Activated CD8-positive, alpha-beta T cell treated with anti-CD3 and anti-CD28 coated beads for 36 hours (primary cell): ENCODE measurements around the gene FOXI2. TPM values are rescaled to one million over a fixed set of nuclear protein-coding genes. Genes with fewer than 3 reads are reported as not detected.

Experiments
- ATAC-seq: fragments of 200-7000 bp; cut with Tn5 transposase; one replicate; pipeline ENCODE4 v1.10.0; 2021; ENCODE audit warnings: mild to moderate bottlenecking, moderate library complexity
- CTCF ChIA-PET: fragments of 350-600 bp; sonication (Branson Sonifier 250); formaldehyde crosslinking; loops from one replicate; lab custom pipeline; 2021; ENCODE audit warnings: antibody characterized with exemption; lab: Charles Lee
- POLR2A ChIA-PET: fragments of 350-600 bp; sonication (Branson Sonifier 250); formaldehyde crosslinking; loops from one replicate; lab custom pipeline; 2021; ENCODE audit warnings: antibody characterized with exemption; lab: Charles Lee
- DNase-seq: peaks from one replicate; pipeline ENCODE4 v3.0.0-alpha.2; 2020
- H3K27ac Mint-ChIP-seq: one replicate; pipeline ENCODE4 v1.8.0; 2021; ENCODE audit warnings: mild to moderate bottlenecking, mixed read lengths
- H3K27me3 Mint-ChIP-seq: one replicate; pipeline ENCODE4 v1.8.0; 2021; ENCODE audit warnings: mixed read lengths
- H3K36me3 Mint-ChIP-seq: one replicate; pipeline ENCODE4 v1.8.0; 2021; ENCODE audit warnings: low read depth, mixed read lengths
- H3K4me1 Mint-ChIP-seq: one replicate; pipeline ENCODE4 v1.8.0; 2021; ENCODE audit warnings: low read depth, mixed read lengths
- H3K4me3 Mint-ChIP-seq: one replicate; pipeline ENCODE4 v1.8.0; 2021; ENCODE audit warnings: mild to moderate bottlenecking, moderate library complexity, mixed read lengths
- H3K9me3 Mint-ChIP-seq: one replicate; pipeline ENCODE4 v1.8.0; 2021; ENCODE audit warnings: mixed read lengths
- CTCF ChIP-seq: fragments of 200-600 bp; IDR thresholded peaks from one replicate; pipeline ENCODE4 v1.8.0; 2022; ENCODE audit warnings: antibody characterized with exemption, mild to moderate bottlenecking
- intact Hi-C: fragments of 100-400 bp; cut with micrococcal nuclease; formaldehyde crosslinking; loops from one replicate; pipeline ENCODE4 v1.10.0; 2022
- total RNA-seq, 2 experiments: library from RNA; stranded (reverse); gene quantifications; one replicate each; pipeline ENCODE4 v1.2.3, GENCODE V29; 2021

Gene FOXI2
- total RNA-seq, 2 experiments from 2014 or later: not detected

DNA sequence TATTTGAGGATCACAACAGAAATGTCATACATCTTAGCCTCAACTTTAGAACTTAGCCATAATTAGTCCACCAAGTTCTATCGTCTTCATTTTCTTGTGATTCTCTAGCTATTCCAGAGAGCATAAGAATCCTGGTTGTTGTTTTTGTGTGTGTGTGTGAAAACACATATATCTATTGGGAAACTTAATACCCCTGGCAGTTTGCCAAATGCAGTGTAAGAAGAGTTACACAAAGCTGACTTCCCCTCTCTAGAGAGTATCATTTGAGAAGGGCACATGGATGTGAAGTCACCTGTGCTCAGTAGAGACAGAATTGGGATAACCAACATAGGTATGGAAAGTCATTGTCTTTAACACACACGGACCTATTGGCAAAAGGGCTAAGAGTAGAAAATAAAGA, 19.3 kb downstream of the FOXI2 start:
- Mint-ChIP-seq H3K36me3 (no peaks in the 10 kb centered on the region), H3K4me1 (no peaks in the 10 kb centered on the region), H3K9me3 (no peaks in the 10 kb centered on the region), H3K27me3 (peaks cover 2% of the 10 kb centered on the region), H3K4me3 (no peak overlapping the region), H3K27ac (no peak overlapping the region)
- ChIA-PET CTCF (interaction anchor here (1.1 to 4.6 kb wide), 2 partner anchors 41 to 98 kb away, joined by 3 to 18 read pairs; no protein-coding TSS in a partner anchor), POLR2A (no interaction called here)
- no peak for DNase-seq
- TF ChIP-seq CTCF: no peak
- ATAC-seq: no peak
- intact Hi-C loops: no loop called here

GRCh38 chr10:127757033-127757432, 20.0 kb downstream of the FOXI2 start:
- no peak overlapping the region for H3K27ac Mint-ChIP-seq
- H3K36me3 Mint-ChIP-seq: no peaks in the 10 kb centered on the region
- H3K4me1 Mint-ChIP-seq: no peaks in the 10 kb centered on the region
- POLR2A ChIA-PET: no interaction called here
- H3K9me3 Mint-ChIP-seq: no peaks in the 10 kb centered on the region
- DNase-seq (no peak), ATAC-seq (no peak)
- H3K4me3 Mint-ChIP-seq: no peak overlapping the region
- CTCF ChIA-PET: interaction anchor here (4.6 kb wide), 1 partner anchor 97 kb away, joined by 18 read pairs; no protein-coding TSS in a partner anchor
- no peak for TF ChIP-seq CTCF
- H3K27me3 Mint-ChIP-seq: peaks cover 4% of the 10 kb centered on the region
- intact Hi-C loops: no loop called here

GRCh38 chr10:127759276-127759675, 22.3 kb downstream of the FOXI2 start:
- H3K4me3 Mint-ChIP-seq: no peak overlapping the region
- POLR2A ChIA-PET: no interaction called here

GRCh38 chr10:127762925-127763324, 25.9 kb downstream of the FOXI2 start:
- peaks cover 6% of the 10 kb centered on the region for H3K27me3 Mint-ChIP-seq
- no peak overlapping the region for H3K4me3 Mint-ChIP-seq
- ChIA-PET CTCF (no interaction called here), POLR2A (no interaction called here)
- no peaks in the 10 kb centered on the region for H3K4me1 Mint-ChIP-seq
- intact Hi-C loops: no loop called here
- DNase-seq (no peak), ATAC-seq (no peak)
- no peak for TF ChIP-seq CTCF
- H3K9me3 Mint-ChIP-seq: no peaks in the 10 kb centered on the region
- H3K36me3 Mint-ChIP-seq: no peaks in the 10 kb centered on the region
- H3K27ac Mint-ChIP-seq: no peak overlapping the region

More at GRCh38 chr10:127759276-127759675, 22.3 kb downstream of the FOXI2 start:
- H3K9me3 Mint-ChIP-seq: no peaks in the 10 kb centered on the region
- no peak overlapping the region for H3K27ac Mint-ChIP-seq
- H3K36me3 Mint-ChIP-seq: no peaks in the 10 kb centered on the region
- DNase-seq (no peak), ATAC-seq (no peak)
- intact Hi-C loops: no loop called here
- CTCF ChIA-PET: interaction anchor here (4.6 kb wide), 1 partner anchor 95 kb away, joined by 18 read pairs; no protein-coding TSS in a partner anchor
- TF ChIP-seq CTCF: no peak
- no peaks in the 10 kb centered on the region for H3K4me1 Mint-ChIP-seq
- peaks cover 2% of the 10 kb centered on the region for H3K27me3 Mint-ChIP-seq

- ChIA-PET CTCF (no interaction called here), POLR2A (no interaction called here)
- H3K4me3 Mint-ChIP-seq: no peak overlapping the region
- no peaks in the 10 kb centered on the region for H3K36me3 Mint-ChIP-seq
- no peaks in the 10 kb centered on the region for H3K4me1 Mint-ChIP-seq
- no peak overlapping the region for H3K27ac Mint-ChIP-seq
- no peaks in the 10 kb centered on the region for H3K9me3 Mint-ChIP-seq
- no peak for TF ChIP-seq CTCF
- intact Hi-C loops: no loop called here
- DNase-seq: no peak
- no peaks in the 10 kb centered on the region for H3K27me3 Mint-ChIP-seq
- ATAC-seq: no peak
These were observed 38.0 kb downstream of the FOXI2 start for GRCh38 chr10:127774766-127775559.
